Right lobe of liver (tissue), 6 donors: ENCODE data around the gene C6orf52. TPM values are rescaled to one million over a fixed set of nuclear protein-coding genes. Genes with fewer than 3 reads are reported as not detected.
"Not testable (repeated sequence)": the region's sequence is repeated elsewhere in the genome, so short reads cannot be mapped to it uniquely, and the experiment has no call there.

ENCODE experiments used
- ATAC-seq, 4 donors: fragments of 200-7000 bp; cut with Tn5 transposase; one replicate each; pipeline ENCODE4 v1.9.1; 2020; ENCODE audit warnings: mild to moderate bottlenecking in 4 of 4, moderate library complexity in 4 of 4
- DNase-seq, 3 donors: peaks; one replicate each; pipeline ENCODE4 v3.0.0-alpha.2; 2020
- H3K27ac ChIP-seq, 3 donors: fragments of 200-600 bp; one replicate each; pipeline ENCODE4 v1.8.0; 2022
- H3K27me3 ChIP-seq, 2 donors: fragments of 200-600 bp; one replicate each; pipeline ENCODE4 v1.8.0; 2022
- H3K36me3 ChIP-seq, 4 donors: fragments of 200-600 bp; sonication (generic) in 1 of 4; one replicate each; pipeline versions ENCODE4 v1.5.1 to v1.8.0; 2017 to 2022; ENCODE audit warnings: control low read depth in 1 of 4
- H3K4me1 ChIP-seq, 4 donors: fragments of 200-600 bp; sonication (generic) in 1 of 4; one replicate each; pipeline versions ENCODE4 v1.5.1 to v1.8.0; 2017 to 2022; ENCODE audit warnings: control low read depth in 1 of 4
- H3K4me3 ChIP-seq, 3 donors: fragments of 200-600 bp; one replicate each; pipeline ENCODE4 v1.8.0; 2022
- H3K9me3 ChIP-seq, 4 donors: fragments of 200-600 bp; sonication (generic) in 1 of 4; one replicate each; pipeline versions ENCODE4 v1.5.1 to v1.8.0; 2017 to 2022; ENCODE audit warnings: control low read depth in 1 of 4
- POLR2A ChIP-seq: fragments of 450-650 bp; IDR thresholded peaks from one replicate; pipeline ENCODE4 v1.6.1; 2017; ENCODE audit warnings: antibody characterized with exemption, mild to moderate bottlenecking
- WGBS: methylation state at CpG from one replicate; pipeline ENCODE4 v1.1.6; 2018; ENCODE audit warnings: low coverage, low lambda C conversion rate; ENCODE audit not compliant: insufficient coverage; ENCODE audit errors: missing lambda C conversion rate; 5-methylcytosine and 5-hydroxymethylcytosine counted together
- intact Hi-C, 2 donors: fragments of 100-400 bp; cut with DNase I; formaldehyde crosslinking; loops; one replicate each; pipeline versions ENCODE4 v1.11.2 to v1.14.1; 2022
- total RNA-seq, 6 experiments: library from RNA; depleted of rRNA in 2 of 6; stranded (reverse); fragments of >200 nt in 2 of 6; fragmentation: NEBNext Ultra II Directional in 3 of 6; extraction: Animal tissue kit (Norgen Biotek cat#: 25700) in 3 of 6; gene quantifications; one replicate each; pipeline versions ENCODE4 v1.1.0 to v1.2.4, GENCODE V29; 2016 to 2023
- TF ChIP-seq, protein P1 (sequence below), 4 donors: fragments of 200-600 bp in 3 of 4; fragments of 450-650 bp in 1 of 4; IDR thresholded peaks; one replicate each; pipeline versions ENCODE4 v1.5.1 to v1.8.0; 2016 to 2022; ENCODE audit warnings: antibody characterized with exemption in 4 of 4, mild to moderate bottlenecking in 2 of 4
- donor health status: DM: no; HTN: yes; CAD: no.
- donor health status: DM: no; HTN: no; CAD: no.
- donor health status: DM: no; HTN: no; CAD: no.
- donor health status: DM: no; HTN: yes; CAD: no.
- donor health status: DM: no; HTN: yes; CAD: no.

C6orf52 gene
- total RNA-seq, 6 experiments from 2014 or later = 0.75 to 1.2 TPM; not detected in 4

DNA sequence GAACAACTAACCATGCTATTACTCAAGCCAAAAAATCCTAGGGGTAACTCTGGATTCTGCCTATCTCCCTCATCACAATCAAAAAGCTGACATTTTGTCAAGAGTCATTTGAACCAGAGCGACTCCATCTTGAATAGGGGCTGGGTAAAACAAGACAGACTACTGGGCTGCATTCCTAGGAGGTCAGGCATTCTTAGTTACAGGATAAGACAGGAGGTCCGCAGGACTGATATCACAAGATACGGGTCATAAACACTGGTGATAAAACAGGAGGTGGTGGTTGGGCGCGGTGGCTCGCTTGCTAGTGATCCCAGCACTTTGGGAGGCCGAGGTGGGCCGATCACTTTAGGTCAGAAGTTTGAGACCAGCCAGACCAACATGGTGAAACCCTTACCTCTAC, 32.2 kb downstream of the C6orf52 start:
- H3K9me3 ChIP-seq = no peaks in the 10 kb centered on the region
- WGBS = 77% methylated on average over 7 of the region's 8 CpGs
- no peak for ATAC-seq

DNA sequence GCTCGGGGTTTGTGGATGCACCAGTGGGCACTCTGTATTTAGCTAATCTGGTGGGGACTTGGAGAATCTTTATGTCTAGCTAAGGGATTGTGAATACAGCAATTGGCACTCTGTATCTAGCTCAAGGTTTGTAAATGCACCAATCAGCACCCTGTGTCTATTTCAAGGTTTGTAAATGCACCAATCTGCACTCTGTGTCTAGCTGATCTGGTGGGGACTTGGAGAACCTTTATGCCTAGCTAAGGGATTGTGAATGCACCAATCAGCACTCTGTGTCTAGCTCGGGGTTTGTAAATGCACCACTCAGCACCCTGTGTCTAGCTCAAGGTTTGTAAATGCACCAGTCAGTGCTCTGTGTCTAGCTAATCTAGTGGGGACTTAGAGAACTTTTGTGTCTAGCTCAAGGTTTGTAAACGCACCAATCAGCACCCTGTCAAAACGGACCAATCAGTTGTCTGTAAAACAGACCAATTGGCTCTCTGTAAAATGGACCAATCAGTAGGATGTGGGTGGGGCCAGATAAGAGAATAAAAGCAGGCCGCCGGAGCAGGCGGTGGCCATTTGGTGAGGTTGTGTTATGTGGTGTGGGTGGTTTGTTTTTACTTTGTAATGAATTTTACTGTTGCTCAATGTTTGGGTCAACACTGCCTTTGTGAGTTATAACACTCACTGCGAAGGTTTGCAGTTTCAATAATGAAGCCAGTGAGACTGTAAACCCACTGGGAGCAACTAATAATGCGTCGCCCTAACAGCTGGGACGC, 33.8 kb downstream of the C6orf52 start:
- H3K4me1 ChIP-seq, H3K27ac ChIP-seq, H3K36me3 ChIP-seq, H3K9me3 ChIP-seq, ATAC-seq, DNase-seq, intact Hi-C loops, H3K4me3 ChIP-seq, H3K27me3 ChIP-seq: not testable (repeated sequence)
- WGBS = 60% methylated on average over 6 of the region's 11 CpGs

More for the DNA sequence above, 32.2 kb downstream of the C6orf52 start:
- intact Hi-C loops = no loop called here
- TF ChIP-seq POLR2A = no peak
- TF ChIP-seq, protein P1, sequence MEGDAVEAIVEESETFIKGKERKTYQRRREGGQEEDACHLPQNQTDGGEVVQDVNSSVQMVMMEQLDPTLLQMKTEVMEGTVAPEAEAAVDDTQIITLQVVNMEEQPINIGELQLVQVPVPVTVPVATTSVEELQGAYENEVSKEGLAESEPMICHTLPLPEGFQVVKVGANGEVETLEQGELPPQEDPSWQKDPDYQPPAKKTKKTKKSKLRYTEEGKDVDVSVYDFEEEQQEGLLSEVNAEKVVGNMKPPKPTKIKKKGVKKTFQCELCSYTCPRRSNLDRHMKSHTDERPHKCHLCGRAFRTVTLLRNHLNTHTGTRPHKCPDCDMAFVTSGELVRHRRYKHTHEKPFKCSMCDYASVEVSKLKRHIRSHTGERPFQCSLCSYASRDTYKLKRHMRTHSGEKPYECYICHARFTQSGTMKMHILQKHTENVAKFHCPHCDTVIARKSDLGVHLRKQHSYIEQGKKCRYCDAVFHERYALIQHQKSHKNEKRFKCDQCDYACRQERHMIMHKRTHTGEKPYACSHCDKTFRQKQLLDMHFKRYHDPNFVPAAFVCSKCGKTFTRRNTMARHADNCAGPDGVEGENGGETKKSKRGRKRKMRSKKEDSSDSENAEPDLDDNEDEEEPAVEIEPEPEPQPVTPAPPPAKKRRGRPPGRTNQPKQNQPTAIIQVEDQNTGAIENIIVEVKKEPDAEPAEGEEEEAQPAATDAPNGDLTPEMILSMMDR (IDR thresholded peaks at IDR 0.05) = no peak
- no peaks in the 10 kb centered on the region for H3K36me3 ChIP-seq
- H3K27me3 ChIP-seq = no peaks in the 10 kb centered on the region
- no peak overlapping the region for H3K4me3 ChIP-seq
- no peak overlapping the region for H3K27ac ChIP-seq
- no peak for DNase-seq
- H3K4me1 ChIP-seq = peaks cover 0 to 4% (median 0%) of the 10 kb centered on the region in 4 donors

DNA sequence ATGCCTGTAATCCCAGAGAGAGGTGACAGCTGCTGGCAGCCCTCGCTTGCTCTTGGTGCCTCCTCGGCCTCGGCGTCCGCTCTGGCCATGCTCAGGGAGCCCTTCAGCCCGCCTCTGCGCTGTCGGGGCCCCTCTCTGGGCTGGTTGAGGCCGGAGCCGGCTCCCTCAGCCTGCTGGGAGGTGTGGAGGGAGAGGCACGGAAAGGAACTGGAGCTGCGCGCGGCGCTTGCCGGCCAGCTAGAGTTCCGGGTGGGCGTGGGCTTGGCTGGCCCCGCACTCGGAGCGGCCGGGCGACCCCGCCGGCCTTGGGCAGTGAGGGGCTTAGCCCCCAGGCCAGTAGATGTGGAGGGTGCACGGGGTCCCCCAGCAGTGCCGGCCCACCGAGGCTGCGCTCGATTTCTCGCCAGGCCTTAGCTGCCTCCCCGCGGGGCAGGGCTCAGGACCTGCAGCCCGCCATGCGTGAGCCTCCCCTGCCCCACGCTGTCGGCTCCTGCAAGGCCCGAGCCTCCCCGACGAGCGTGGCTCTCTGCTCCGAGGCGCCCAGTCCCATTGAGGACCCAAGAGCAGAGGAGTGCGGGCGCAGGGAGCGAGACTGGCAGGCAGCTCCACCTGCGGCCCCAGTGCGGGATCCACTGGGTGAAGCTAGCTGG, 34.6 kb downstream of the C6orf52 start:
- no peaks in the 10 kb centered on the region for H3K27me3 ChIP-seq
- intact Hi-C loops = no loop called here
- no peaks in the 10 kb centered on the region for H3K9me3 ChIP-seq
- 76% methylated on average over 6 of the region's 48 CpGs for WGBS
- TF ChIP-seq, protein P1 (IDR thresholded peaks at IDR 0.05) = no peak
- no peak for TF ChIP-seq POLR2A
- no peaks in the 10 kb centered on the region for H3K36me3 ChIP-seq
- no peak for ATAC-seq
- no peak for DNase-seq
- no peak overlapping the region for H3K27ac ChIP-seq
- H3K4me1 ChIP-seq = peaks cover 0 to 4% (median 0%) of the 10 kb centered on the region in 4 donors
- peak overlapping the region in 1 of 3 donors; percentile 26 for H3K4me3 ChIP-seq

DNA sequence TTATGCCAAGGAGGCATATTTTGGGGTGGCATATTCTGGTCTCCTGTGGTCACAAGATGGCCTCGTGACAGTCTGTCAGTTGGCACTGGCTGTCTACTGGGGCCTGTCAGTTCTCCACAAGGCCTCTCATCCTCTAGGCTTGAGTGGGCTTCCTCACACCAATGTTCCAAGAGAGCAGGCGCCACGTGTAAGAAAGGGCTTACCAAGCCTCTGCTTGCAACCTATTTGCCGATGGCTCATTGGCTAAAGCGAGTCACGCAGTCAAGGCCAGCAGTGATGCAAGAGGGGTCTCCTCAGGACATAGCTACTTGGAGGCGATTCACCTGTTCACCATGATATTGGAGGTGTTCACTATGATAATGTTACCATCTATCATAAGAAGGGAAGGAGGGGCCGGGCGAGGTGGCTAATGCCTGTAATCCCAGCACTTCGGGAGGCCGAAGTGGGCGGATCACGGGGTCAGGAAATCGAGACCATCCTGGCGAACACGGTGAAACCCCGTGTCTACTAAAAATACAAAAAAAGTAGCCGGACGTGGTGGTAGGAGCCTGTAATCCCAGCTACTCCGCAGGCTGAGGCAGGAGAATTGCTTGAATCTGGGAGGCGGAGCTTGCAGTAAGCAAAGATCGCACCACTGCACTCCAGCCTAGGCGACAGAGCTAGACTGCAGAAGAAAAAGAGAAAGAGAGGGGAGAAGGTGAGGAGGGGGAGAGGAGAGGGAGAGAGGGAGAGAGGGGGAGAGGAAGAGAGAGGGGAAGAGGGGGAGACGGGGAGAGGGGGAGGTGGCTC, 35.3 kb downstream of the C6orf52 start:
- Histone ChIP-seq H3K4me1 (peaks cover 0 to 4% (median 0%) of the 10 kb centered on the region in 4 donors), H3K27me3 (no peaks in the 10 kb centered on the region), H3K36me3 (no peaks in the 10 kb centered on the region), H3K4me3 (no peak overlapping the region), H3K9me3 (no peaks in the 10 kb centered on the region), H3K27ac (no peak overlapping the region)
- TF ChIP-seq, protein P1 (IDR thresholded peaks at IDR 0.05) = no peak
- no peak for TF ChIP-seq POLR2A
- DNase-seq (no peak), ATAC-seq (no peak)
- WGBS = 89% methylated on average over 16 of the region's 24 CpGs
- intact Hi-C loops = no loop called here
